ENCODE results near the gene CYP4A11. TPM values are rescaled to one million over a fixed set of nuclear protein-coding genes. Genes with fewer than 3 reads are reported as not detected.
"Not testable (repeated sequence)": the region's sequence is repeated elsewhere in the genome, so short reads cannot be mapped to it uniquely, and the experiment has no call there.

The CYP4A11 gene
- total RNA-seq, 4 donors from 2014 or later: 0.91 TPM; not detected in 3

GRCh38 chr1:46961066-46961758 lies 19.9 kb upstream of the CYP4A11 start:
- H3K4me1 ChIP-seq: no peaks in the 10 kb centered on the region
- TF ChIP-seq, protein P1, sequence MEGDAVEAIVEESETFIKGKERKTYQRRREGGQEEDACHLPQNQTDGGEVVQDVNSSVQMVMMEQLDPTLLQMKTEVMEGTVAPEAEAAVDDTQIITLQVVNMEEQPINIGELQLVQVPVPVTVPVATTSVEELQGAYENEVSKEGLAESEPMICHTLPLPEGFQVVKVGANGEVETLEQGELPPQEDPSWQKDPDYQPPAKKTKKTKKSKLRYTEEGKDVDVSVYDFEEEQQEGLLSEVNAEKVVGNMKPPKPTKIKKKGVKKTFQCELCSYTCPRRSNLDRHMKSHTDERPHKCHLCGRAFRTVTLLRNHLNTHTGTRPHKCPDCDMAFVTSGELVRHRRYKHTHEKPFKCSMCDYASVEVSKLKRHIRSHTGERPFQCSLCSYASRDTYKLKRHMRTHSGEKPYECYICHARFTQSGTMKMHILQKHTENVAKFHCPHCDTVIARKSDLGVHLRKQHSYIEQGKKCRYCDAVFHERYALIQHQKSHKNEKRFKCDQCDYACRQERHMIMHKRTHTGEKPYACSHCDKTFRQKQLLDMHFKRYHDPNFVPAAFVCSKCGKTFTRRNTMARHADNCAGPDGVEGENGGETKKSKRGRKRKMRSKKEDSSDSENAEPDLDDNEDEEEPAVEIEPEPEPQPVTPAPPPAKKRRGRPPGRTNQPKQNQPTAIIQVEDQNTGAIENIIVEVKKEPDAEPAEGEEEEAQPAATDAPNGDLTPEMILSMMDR (IDR thresholded peaks at IDR 0.05 in 4 of 5, conservative IDR thresholded peaks at IDR 0.05 in 1 of 5): no peak
- TF ChIP-seq POLR2A (IDR thresholded peaks at IDR 0.05): no peak
- in situ Hi-C loops (cut with MboI; ENCODE audit: low sequenced_read_pairs in 4 of 4): no loop called here
- ATAC-seq: no peak
- no peak for DNase-seq
- intact Hi-C loops (cut with DNase I; ENCODE audit: low total_unique reads): no loop called here
- no peaks in the 10 kb centered on the region for H3K9me3 ChIP-seq
- no peak overlapping the region for H3K27ac ChIP-seq
- no peaks in the 10 kb centered on the region for H3K27me3 ChIP-seq
- no peak overlapping the region for H3K4me3 ChIP-seq
- H3K36me3 ChIP-seq: no peaks in the 10 kb centered on the region

GRCh38 chr1:46960250-46960649 lies 19.0 kb upstream of the CYP4A11 start:
- intact Hi-C loops (cut with DNase I; ENCODE audit: low total_unique reads): no loop called here
- no peaks in the 10 kb centered on the region for H3K27me3 ChIP-seq
- in situ Hi-C loops (cut with MboI; ENCODE audit: low sequenced_read_pairs in 4 of 4): no loop called here

GRCh38 chr1:46955116-46955515 lies 13.8 kb upstream of the CYP4A11 start:
- H3K9me3 ChIP-seq; H3K27ac ChIP-seq; DNase-seq; intact Hi-C loops (cut with DNase I; ENCODE audit: low total_unique reads); H3K27me3 ChIP-seq; in situ Hi-C loops (cut with MboI; ENCODE audit: low sequenced_read_pairs in 4 of 4); ATAC-seq; H3K36me3 ChIP-seq; H3K4me3 ChIP-seq; H3K4me1 ChIP-seq: not testable (repeated sequence)

More at GRCh38 chr1:46960250-46960649, 19.0 kb upstream of the CYP4A11 start:
- Histone ChIP-seq H3K4me3 (no peak overlapping the region), H3K27ac (no peak overlapping the region), H3K36me3 (no peaks in the 10 kb centered on the region), H3K4me1 (no peaks in the 10 kb centered on the region), H3K9me3 (no peaks in the 10 kb centered on the region)
- ATAC-seq (no peak), DNase-seq (no peak)
- TF ChIP-seq, protein P1 (IDR thresholded peaks at IDR 0.05 in 4 of 5, conservative IDR thresholded peaks at IDR 0.05 in 1 of 5): no peak
- TF ChIP-seq POLR2A (IDR thresholded peaks at IDR 0.05): no peak

DNA sequence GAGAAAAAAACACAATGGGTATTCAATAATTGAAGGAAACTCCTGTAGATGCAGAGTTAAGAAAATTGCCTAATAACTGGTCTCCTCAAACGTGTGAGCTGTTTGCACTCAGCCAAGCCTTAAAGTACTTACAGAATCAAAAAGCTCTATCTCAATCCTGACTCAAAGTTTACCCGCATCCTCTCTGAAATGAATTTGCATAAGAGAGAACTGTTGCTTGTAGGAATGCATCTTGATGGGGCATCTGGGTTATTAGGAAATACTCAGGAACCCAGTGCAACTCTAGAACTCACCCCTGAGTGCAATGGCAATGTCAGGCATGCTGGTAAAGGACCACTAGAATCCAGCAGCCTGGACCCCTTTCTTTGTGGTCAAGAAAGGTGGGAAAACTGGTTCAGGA lies 12.6 kb upstream of the CYP4A11 start:
- H3K4me1 ChIP-seq; H3K9me3 ChIP-seq; ATAC-seq; H3K27me3 ChIP-seq; DNase-seq; intact Hi-C loops (cut with DNase I; ENCODE audit: low total_unique reads); H3K4me3 ChIP-seq; H3K36me3 ChIP-seq; H3K27ac ChIP-seq; in situ Hi-C loops (cut with MboI; ENCODE audit: low sequenced_read_pairs in 4 of 4): not testable (repeated sequence)

DNA sequence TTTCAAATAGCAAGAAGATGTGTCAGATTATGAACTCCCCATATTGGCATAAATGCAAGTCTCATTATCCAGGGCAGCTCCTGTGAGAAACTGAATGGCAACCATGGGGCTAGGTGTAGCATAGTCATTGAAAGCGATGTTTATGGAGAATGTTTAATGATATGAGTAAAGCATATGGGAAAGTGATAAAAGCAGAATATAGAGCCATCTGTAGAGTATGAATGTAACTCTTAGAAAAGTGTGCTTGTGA lies 8.1 kb upstream of the CYP4A11 start:
- H3K27ac ChIP-seq; in situ Hi-C loops (cut with MboI; ENCODE audit: low sequenced_read_pairs in 4 of 4); ATAC-seq; H3K9me3 ChIP-seq; H3K4me1 ChIP-seq; intact Hi-C loops (cut with DNase I; ENCODE audit: low total_unique reads); H3K27me3 ChIP-seq; DNase-seq; H3K36me3 ChIP-seq; H3K4me3 ChIP-seq: not testable (repeated sequence)

- Histone ChIP-seq H3K27me3 (no peaks in the 10 kb centered on the region), H3K4me3 (no peak overlapping the region), H3K4me1 (no peaks in the 10 kb centered on the region), H3K27ac (no peak overlapping the region), H3K36me3 (no peaks in the 10 kb centered on the region), H3K9me3 (no peaks in the 10 kb centered on the region)
- DNase-seq: no peak
- no peak for TF ChIP-seq POLR2A (IDR thresholded peaks at IDR 0.05)
- TF ChIP-seq, protein P1 (IDR thresholded peaks at IDR 0.05 in 4 of 5, conservative IDR thresholded peaks at IDR 0.05 in 1 of 5): no peak
- no peak for ATAC-seq
- in situ Hi-C loops (cut with MboI; ENCODE audit: low sequenced_read_pairs in 4 of 4): no loop called here
- intact Hi-C loops (cut with DNase I; ENCODE audit: low total_unique reads): no loop called here
Observed at GRCh38 chr1:46948629-46949416, 7.5 kb upstream of the CYP4A11 start.

- intact Hi-C loops (cut with DNase I; ENCODE audit: low total_unique reads); in situ Hi-C loops (cut with MboI; ENCODE audit: low sequenced_read_pairs in 4 of 4); ATAC-seq: not testable (repeated sequence)
Observed at GRCh38 chr1:46947706-46948105, 6.4 kb upstream of the CYP4A11 start.

More at GRCh38 chr1:46947706-46948105, 6.4 kb upstream of the CYP4A11 start:
- not testable (repeated sequence) for H3K27ac ChIP-seq, H3K4me3 ChIP-seq, H3K9me3 ChIP-seq, H3K4me1 ChIP-seq, H3K27me3 ChIP-seq, DNase-seq, H3K36me3 ChIP-seq
